ENCODE results near the gene SCFD1.
"Not testable (repeated sequence)": the region's sequence is repeated elsewhere in the genome, so short reads cannot be mapped to it uniquely, and the experiment has no call there.

- TF ChIP-seq CTCF (conservative IDR thresholded peaks at IDR 0.05); EZH2 (IDR thresholded peaks at IDR 0.05; ENCODE audit: low read depth): not testable (repeated sequence)
These were observed 58.7 kb downstream of the SCFD1 start for GRCh38 chr14:30680776-30681175.
